IMR-90 (cell line): ENCODE measurements around the gene FAF1. TPM values are rescaled to one million over a fixed set of nuclear protein-coding genes. Genes with fewer than 3 reads are reported as not detected.

Source experiments
- ATAC-seq: fragments of 200-7000 bp; cut with Tn5 transposase; 2 replicates; pipeline ENCODE4 v1.9.1; 2020; ENCODE audit warnings: low read depth, mild to moderate bottlenecking, moderate library complexity
- BruUV-seq: library from RNA; stranded (reverse); fragments of 400-500 nt; replicated peaks from 2 replicates; lab custom pipeline; 2021; lab: Mats Ljungman, UMichigan
- CTCF ChIA-PET: fragments of 300-600 bp; formaldehyde crosslinking; extraction: SDS; loops from one replicate; lab custom pipeline; 2021; ENCODE audit warnings: antibody characterized with exemption; lab: Yijun Ruan, JAX
- POLR2A ChIA-PET: fragments of 300-600 bp; sonication (Branson Sonifier 250); formaldehyde crosslinking; loops from one replicate; lab custom pipeline; 2022; ENCODE audit warnings: antibody characterized with exemption; ENCODE audit not compliant: unreplicated experiment; lab: Charles Lee
- DNase-seq: peaks from one replicate; pipeline ENCODE4 v3.0.0; 2013
- H2AFZ ChIP-seq: replicated peaks from 2 replicates; pipeline ENCODE3; 2013; ENCODE audit warnings: low read length, mild to moderate bottlenecking; ENCODE audit not compliant: poor library complexity
- H2AK5ac ChIP-seq: 2 replicates; pipeline ENCODE4 v1.6.1; 2013; ENCODE audit warnings: low read depth, low read length, inconsistent platforms
- H2AK9ac ChIP-seq: replicated peaks from 2 replicates; pipeline ENCODE3; 2013; ENCODE audit warnings: mild to moderate bottlenecking, low read depth, low read length, moderate library complexity; ENCODE audit not compliant: poor library complexity
- H2BK120ac ChIP-seq: 2 replicates; pipeline ENCODE4 v1.6.1; 2013; ENCODE audit warnings: low read depth, low read length, inconsistent platforms
- H2BK15ac ChIP-seq: 3 replicates; pipeline ENCODE4 v1.6.1; 2013; ENCODE audit warnings: low read depth, low read length, inconsistent platforms
- H2BK20ac ChIP-seq: 2 replicates; pipeline ENCODE4 v1.6.1; 2013; ENCODE audit warnings: low read depth, mild to moderate bottlenecking, inconsistent platforms, low read length, moderate library complexity
- H2BK5ac ChIP-seq: 2 replicates; pipeline ENCODE4 v1.6.1; 2013; ENCODE audit warnings: mild to moderate bottlenecking, low read depth, low read length, inconsistent platforms; ENCODE audit not compliant: poor library complexity, severe bottlenecking
- H3K14ac ChIP-seq: replicated peaks from 2 replicates; pipeline ENCODE4 v1.6.1; 2013; ENCODE audit warnings: low read depth, low read length, inconsistent platforms
- H3K18ac ChIP-seq: 2 replicates; pipeline ENCODE4 v1.6.1; 2013; ENCODE audit warnings: low read depth, low read length, control low read depth
- H3K23ac ChIP-seq: 2 replicates; pipeline ENCODE4 v1.6.1; 2013; ENCODE audit warnings: low read depth, low read length, inconsistent platforms
- H3K27ac ChIP-seq: 2 replicates; pipeline ENCODE4 v1.5.1; 2013; ENCODE audit warnings: mild to moderate bottlenecking, control low read depth, low read length; ENCODE audit not compliant: insufficient read depth
- H3K27me3 ChIP-seq: 2 replicates; pipeline ENCODE4 v1.6.1; 2013; ENCODE audit warnings: low read length; ENCODE audit not compliant: control insufficient read depth, insufficient read depth
- H3K36me3 ChIP-seq: 2 replicates; pipeline ENCODE4 v1.6.1; 2013; ENCODE audit warnings: low read length, mixed read lengths; ENCODE audit not compliant: control insufficient read depth, insufficient read depth
- H3K4ac ChIP-seq: 2 replicates; pipeline ENCODE4 v1.6.1; 2013; ENCODE audit warnings: low read depth, low read length, inconsistent platforms
- H3K4me1 ChIP-seq: 2 replicates; pipeline ENCODE4 v1.6.1; 2013; ENCODE audit warnings: low read length, mixed read lengths; ENCODE audit not compliant: control insufficient read depth, insufficient read depth
- H3K4me2 ChIP-seq: 2 replicates; pipeline ENCODE4 v1.6.1; 2013; ENCODE audit warnings: low read depth, mild to moderate bottlenecking, control low read depth, low read length, moderate library complexity
- H3K4me3 ChIP-seq: 2 replicates; pipeline ENCODE4 v1.5.1; 2013; ENCODE audit warnings: low read depth, mild to moderate bottlenecking, control low read depth, low read length, moderate library complexity; ENCODE audit not compliant: insufficient read depth
- H3K56ac ChIP-seq: 2 replicates; pipeline ENCODE4 v1.6.1; 2013; ENCODE audit warnings: low read length, inconsistent platforms; ENCODE audit not compliant: insufficient read depth; ENCODE audit errors: extremely low read depth
- H3K79me1 ChIP-seq, 2 experiments: 2 replicates each; pipeline ENCODE4 v1.6.1; 2013; ENCODE audit warnings: low read length in 2 of 2, inconsistent platforms in 1 of 2, low read depth in 1 of 2
- H3K9ac ChIP-seq: 2 replicates; pipeline ENCODE4 v1.6.1; 2013; ENCODE audit warnings: low read depth, low read length, control low read depth
- H3K9me1 ChIP-seq: 2 replicates; pipeline ENCODE4 v1.6.1; 2013; ENCODE audit warnings: low read length, inconsistent platforms; ENCODE audit not compliant: insufficient read depth
- H3K9me3 ChIP-seq: 2 replicates; pipeline ENCODE4 v1.6.1; 2013; ENCODE audit warnings: low read length; ENCODE audit not compliant: control insufficient read depth, insufficient read depth
- H4K20me1 ChIP-seq: 2 replicates; pipeline ENCODE4 v1.6.1; 2013; ENCODE audit warnings: low read length, inconsistent platforms; ENCODE audit not compliant: insufficient read depth
- H4K5ac ChIP-seq: 2 replicates; pipeline ENCODE4 v1.6.1; 2013; ENCODE audit warnings: mild to moderate bottlenecking, low read depth, low read length, control low read depth
- H4K8ac ChIP-seq, 2 experiments: 2 replicates each; pipeline ENCODE4 v1.6.1; 2013; ENCODE audit warnings: low read depth in 2 of 2, low read length in 2 of 2, control low read depth in 1 of 2, inconsistent platforms in 1 of 2
- H4K91ac ChIP-seq: 2 replicates; pipeline ENCODE4 v1.6.1; 2013; ENCODE audit warnings: low read depth, low read length, inconsistent platforms; ENCODE audit not compliant: insufficient read depth
- BHLHE40 ChIP-seq: fragments of 150-350 bp; IDR thresholded peaks from 2 replicates; pipeline ENCODE4 v1.6.1; 2016; ENCODE audit warnings: mild to moderate bottlenecking, low read depth, low read length
- FOS ChIP-seq: fragments of 150-350 bp; IDR thresholded peaks from 2 replicates; pipeline ENCODE4 v1.6.1; 2016; ENCODE audit warnings: low read depth, low read length
- MAZ ChIP-seq: IDR thresholded peaks from 2 replicates; pipeline ENCODE4 v1.6.1; 2012; ENCODE audit warnings: low read depth, mild to moderate bottlenecking, low read length, improper control_type of control experiment, moderate library complexity, borderline replicate concordance
- RAD21 ChIP-seq: IDR thresholded peaks from 2 replicates; pipeline ENCODE4 v1.6.1; 2012; ENCODE audit warnings: low read length, improper control_type of control experiment
- RFX5 ChIP-seq: IDR thresholded peaks from 2 replicates; pipeline ENCODE4 v1.8.0; 2012; ENCODE audit warnings: low read depth, mild to moderate bottlenecking, low read length, moderate library complexity
- WGBS, 2 experiments: methylation state at CpG; one replicate each; pipeline versions ENCODE4 v1.1.5 to v1.1.7; 2013; ENCODE audit warnings: missing lambda C conversion rate in 2 of 2; ENCODE audit not compliant: insufficient read length in 1 of 2; ENCODE audit errors: extremely low coverage in 2 of 2; 5-methylcytosine and 5-hydroxymethylcytosine counted together
- dilution Hi-C: fragments of 300-500 bp; cut with HindIII; formaldehyde crosslinking; loops from one replicate; pipeline ENCODE4 v1.14.3; 2018; ENCODE audit warnings: low sequenced_read_pairs; ENCODE audit not compliant: unreplicated experiment
- in situ Hi-C: fragments of 300-500 bp; cut with MboI; formaldehyde crosslinking; loops from 3 replicates; pipeline ENCODE4 v1.14.3; 2019; ENCODE audit warnings: low sequenced_read_pairs, inconsistent platforms, mixed read lengths
- intact Hi-C: fragments of 100-400 bp; cut with micrococcal nuclease; formaldehyde crosslinking; loops from 2 replicates; pipeline ENCODE4 v1.10.0; 2022
- polyA plus RNA-seq, 3 experiments: library from polyadenylated mRNA; depleted of rRNA; stranded (reverse); fragments of >200 nt; gene quantifications; 2 replicates each; pipeline ENCODE4 v1.2.3, GENCODE V29; 2012; ENCODE audit warnings: low replicate concordance in 1 of 3
- total RNA-seq: library from RNA; depleted of rRNA; stranded (reverse); fragments of >200 nt; gene quantifications from 2 replicates; pipeline ENCODE4 v1.2.3, GENCODE V29; 2012
- TF ChIP-seq, protein P1 (sequence below): fragments of 150-350 bp; IDR thresholded peaks from 2 replicates; pipeline ENCODE4 v1.6.1; 2016; ENCODE audit warnings: low read depth, mild to moderate bottlenecking, low read length, moderate library complexity, borderline replicate concordance
- TF ChIP-seq, protein P2 (sequence below): fragments of 150-350 bp; IDR thresholded peaks from 2 replicates; pipeline ENCODE4 v1.6.1; 2017; ENCODE audit warnings: mild to moderate bottlenecking, antibody characterized with exemption, low read length, low read depth

FAF1 gene
- total and polyA plus RNA-seq, 2 of the 4 experiments (the other 2 are of a cell fraction): 18.8 to 72.9 TPM

DNA sequence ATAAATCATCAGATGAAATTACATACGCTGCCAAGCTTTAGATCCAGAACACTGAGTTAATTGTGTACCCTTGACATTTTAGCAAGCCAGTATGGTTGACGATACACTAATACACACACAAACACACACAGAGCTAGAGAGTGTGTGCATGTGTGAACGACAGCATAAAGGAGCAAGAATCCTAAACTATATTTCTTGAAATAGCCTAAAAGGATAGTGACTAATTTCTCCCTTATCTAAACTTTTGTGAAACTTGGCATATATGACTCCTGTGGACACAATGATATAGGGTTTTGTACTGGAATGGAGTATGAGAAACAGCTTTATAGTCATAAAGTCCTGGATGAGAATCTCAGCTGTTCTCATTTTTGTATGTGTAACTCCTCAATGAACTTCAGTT lies 471.7 kb downstream of the FAF1 start:
- no peak overlapping the region for H2BK5ac ChIP-seq
- no peak for TF ChIP-seq RAD21
- TF ChIP-seq RFX5: no peak
- TF ChIP-seq, protein P1, sequence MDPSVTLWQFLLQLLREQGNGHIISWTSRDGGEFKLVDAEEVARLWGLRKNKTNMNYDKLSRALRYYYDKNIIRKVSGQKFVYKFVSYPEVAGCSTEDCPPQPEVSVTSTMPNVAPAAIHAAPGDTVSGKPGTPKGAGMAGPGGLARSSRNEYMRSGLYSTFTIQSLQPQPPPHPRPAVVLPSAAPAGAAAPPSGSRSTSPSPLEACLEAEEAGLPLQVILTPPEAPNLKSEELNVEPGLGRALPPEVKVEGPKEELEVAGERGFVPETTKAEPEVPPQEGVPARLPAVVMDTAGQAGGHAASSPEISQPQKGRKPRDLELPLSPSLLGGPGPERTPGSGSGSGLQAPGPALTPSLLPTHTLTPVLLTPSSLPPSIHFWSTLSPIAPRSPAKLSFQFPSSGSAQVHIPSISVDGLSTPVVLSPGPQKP: no peak
- TF ChIP-seq BHLHE40: no peak
- TF ChIP-seq MAZ: no peak
- TF ChIP-seq, protein P2, sequence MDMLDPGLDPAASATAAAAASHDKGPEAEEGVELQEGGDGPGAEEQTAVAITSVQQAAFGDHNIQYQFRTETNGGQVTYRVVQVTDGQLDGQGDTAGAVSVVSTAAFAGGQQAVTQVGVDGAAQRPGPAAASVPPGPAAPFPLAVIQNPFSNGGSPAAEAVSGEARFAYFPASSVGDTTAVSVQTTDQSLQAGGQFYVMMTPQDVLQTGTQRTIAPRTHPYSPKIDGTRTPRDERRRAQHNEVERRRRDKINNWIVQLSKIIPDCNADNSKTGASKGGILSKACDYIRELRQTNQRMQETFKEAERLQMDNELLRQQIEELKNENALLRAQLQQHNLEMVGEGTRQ: no peak
- no peak for TF ChIP-seq FOS
- no peaks in the 10 kb centered on the region for H3K79me1 ChIP-seq
- in situ Hi-C loops (no loop called here), intact Hi-C loops (no loop called here), dilution Hi-C loops (no loop called here)
- H3K27ac ChIP-seq: no peak overlapping the region
- peak; percentile 62 for ATAC-seq
- H2BK120ac ChIP-seq: no peak overlapping the region
- ChIA-PET POLR2A (no interaction called here), CTCF (no interaction called here)
- BruUV-seq: no TSS peak
- H3K4me2 ChIP-seq: 0 out of 2 replicates have a peak overlapping the region, but pooled peaks have one; percentile 35
- H3K23ac ChIP-seq: no peak overlapping the region
- no peaks in the 10 kb centered on the region for H3K9me3 ChIP-seq
- WGBS, 2 experiments: no CpG with 5 or more reads among the region's 3 CpGs
- no peak overlapping the region for H3K18ac ChIP-seq
- H3K4ac ChIP-seq: no peak overlapping the region
- H2AK5ac ChIP-seq: no peak overlapping the region
- H2BK15ac ChIP-seq: no peak overlapping the region
- no peak overlapping the region for H4K91ac ChIP-seq
- no peak overlapping the region for H3K4me3 ChIP-seq
- no peak overlapping the region for H2AK9ac ChIP-seq
- H4K5ac ChIP-seq: no peak overlapping the region
- no peaks in the 10 kb centered on the region for H3K27me3 ChIP-seq
- no peak overlapping the region for H2AFZ ChIP-seq
- no peak overlapping the region for H2BK20ac ChIP-seq
- no peak overlapping the region for H3K14ac ChIP-seq
- DNase-seq: peak; percentile 49
- H3K9ac ChIP-seq: no peak overlapping the region
- H3K9me1 ChIP-seq: no peaks in the 10 kb centered on the region
- H3K36me3 ChIP-seq: no peaks in the 10 kb centered on the region
- H3K56ac ChIP-seq: no peak overlapping the region
- peaks cover 1% of the 10 kb centered on the region; the same call in 1 of the 2 replicates for H3K4me1 ChIP-seq
- no peak overlapping the region for H4K8ac ChIP-seq
- no peaks in the 10 kb centered on the region for H4K20me1 ChIP-seq
